Vagina (tissue), 2 donors: ENCODE results near the gene SPAM1.

Source experiments
- POLR2A ChIP-seq, 2 donors: fragments of 450-650 bp; IDR thresholded peaks; one replicate each; pipeline ENCODE4 v1.6.1; 2017; ENCODE audit warnings: antibody characterized with exemption in 2 of 2, mild to moderate bottlenecking in 2 of 2, moderate library complexity in 2 of 2
- TF ChIP-seq, protein P1 (sequence below), 3 experiments: fragments of 450-650 bp in 2 of 3; fragments of 200-600 bp in 1 of 3; sonication (generic) in 1 of 3; IDR thresholded peaks; one replicate each; pipeline ENCODE4 v1.5.1; 2017 to 2019; ENCODE audit warnings: antibody characterized with exemption in 3 of 3, mild to moderate bottlenecking in 2 of 3, moderate library complexity in 2 of 3

DNA sequence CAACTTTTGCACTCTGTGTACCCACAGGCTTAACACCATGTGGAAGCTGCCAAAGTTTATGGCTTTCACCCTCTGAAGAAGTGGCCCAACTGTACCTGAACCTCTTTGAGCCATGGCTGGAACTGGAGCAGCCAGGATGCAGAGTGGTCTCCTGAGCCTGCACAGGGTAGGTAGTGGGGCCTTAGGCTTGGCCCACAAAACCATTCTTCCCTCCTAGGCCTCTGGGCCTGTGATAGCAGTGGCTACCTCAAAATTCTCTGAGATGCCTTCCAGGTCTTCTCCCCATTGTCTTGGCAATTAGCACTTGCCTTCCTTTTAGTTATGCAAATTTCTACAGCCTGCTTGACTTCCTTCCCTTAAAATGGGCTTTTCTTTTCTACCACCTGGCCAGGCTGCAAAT, 19.3 kb upstream of the SPAM1 start:
- TF ChIP-seq, protein P1, sequence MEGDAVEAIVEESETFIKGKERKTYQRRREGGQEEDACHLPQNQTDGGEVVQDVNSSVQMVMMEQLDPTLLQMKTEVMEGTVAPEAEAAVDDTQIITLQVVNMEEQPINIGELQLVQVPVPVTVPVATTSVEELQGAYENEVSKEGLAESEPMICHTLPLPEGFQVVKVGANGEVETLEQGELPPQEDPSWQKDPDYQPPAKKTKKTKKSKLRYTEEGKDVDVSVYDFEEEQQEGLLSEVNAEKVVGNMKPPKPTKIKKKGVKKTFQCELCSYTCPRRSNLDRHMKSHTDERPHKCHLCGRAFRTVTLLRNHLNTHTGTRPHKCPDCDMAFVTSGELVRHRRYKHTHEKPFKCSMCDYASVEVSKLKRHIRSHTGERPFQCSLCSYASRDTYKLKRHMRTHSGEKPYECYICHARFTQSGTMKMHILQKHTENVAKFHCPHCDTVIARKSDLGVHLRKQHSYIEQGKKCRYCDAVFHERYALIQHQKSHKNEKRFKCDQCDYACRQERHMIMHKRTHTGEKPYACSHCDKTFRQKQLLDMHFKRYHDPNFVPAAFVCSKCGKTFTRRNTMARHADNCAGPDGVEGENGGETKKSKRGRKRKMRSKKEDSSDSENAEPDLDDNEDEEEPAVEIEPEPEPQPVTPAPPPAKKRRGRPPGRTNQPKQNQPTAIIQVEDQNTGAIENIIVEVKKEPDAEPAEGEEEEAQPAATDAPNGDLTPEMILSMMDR (IDR thresholded peaks at IDR 0.05) = no peak
- TF ChIP-seq POLR2A (IDR thresholded peaks at IDR 0.05) = no peak
